Uterus (tissue), 2 donors: ENCODE results near the gene BTBD19.

Experiments
- CTCF ChIP-seq, 4 experiments: fragments of 200-600 bp in 2 of 4; fragments of 450-650 bp in 2 of 4; sonication (generic) in 2 of 4; IDR thresholded peaks; one replicate each; pipeline ENCODE4 v1.5.1; 2016 to 2019; ENCODE audit warnings: antibody characterized with exemption in 4 of 4, mild to moderate bottlenecking in 2 of 4, moderate library complexity in 1 of 4
- POLR2A ChIP-seq, 2 donors: fragments of 450-650 bp; IDR thresholded peaks; one replicate each; pipeline ENCODE4 v1.6.1; 2016; ENCODE audit warnings: antibody characterized with exemption in 2 of 2, mild to moderate bottlenecking in 1 of 2, moderate library complexity in 1 of 2

DNA sequence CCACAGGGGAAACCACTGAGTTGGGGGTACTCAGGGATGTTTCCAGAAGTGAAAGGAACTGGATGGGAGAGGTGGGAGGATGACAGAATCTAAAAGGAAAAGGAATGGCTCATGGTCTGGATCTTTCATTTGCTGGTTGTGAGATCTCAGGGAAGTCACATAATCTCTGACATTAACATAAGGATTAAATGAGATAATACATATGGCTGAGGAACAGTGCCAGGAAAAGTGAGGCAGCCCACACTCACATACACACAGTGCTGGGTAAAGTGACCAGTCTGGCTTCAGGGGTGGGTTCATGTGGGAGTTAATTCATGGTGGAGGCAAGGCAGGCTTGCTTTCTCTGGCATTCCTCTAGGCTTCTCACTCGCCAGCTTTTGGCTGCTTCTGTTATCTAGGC, 38.7 kb downstream of the BTBD19 start:
- no peak for TF ChIP-seq POLR2A (IDR thresholded peaks at IDR 0.05)
- TF ChIP-seq CTCF (IDR thresholded peaks at IDR 0.05) = no peak
